Erythroblast (primary cell): ENCODE data around the gene CLDN3.
"Not testable (repeated sequence)": the region's sequence is repeated elsewhere in the genome, so short reads cannot be mapped to it uniquely, and the experiment has no call there.

Experiments
- GATA1 ChIP-seq: IDR thresholded peaks from 2 replicates; pipeline ENCODE4 v1.6.1; 2011; ENCODE audit warnings: low read depth, mild to moderate bottlenecking, control low read depth, low read length, moderate library complexity
- POLR2A ChIP-seq: IDR thresholded peaks from 2 replicates; pipeline ENCODE4 v1.6.1; 2011; ENCODE audit warnings: mild to moderate bottlenecking, low read length

- not testable (repeated sequence) for TF ChIP-seq POLR2A, GATA1
These were observed 17.6 kb upstream of the CLDN3 start for GRCh38 chr7:73787786-73788048.
